GM23338 (cell line): Measurements from ENCODE around the gene THAP5.

Source experiments
- CREB1 ChIP-seq: fragments of 250-450 bp; sonication (Bioruptor Pico); IDR thresholded peaks from 2 replicates; pipeline ENCODE4 v1.5.0; 2020; ENCODE audit warnings: low read depth, mild to moderate bottlenecking, moderate library complexity
- CTCF ChIP-seq, 2 experiments: fragments of 200-600 bp in 1 of 2; sonication (generic) in 1 of 2; conservative IDR thresholded peaks; 2 replicates each; pipeline versions ENCODE4 v1.5.1 to v1.6.1; 2016 to 2017; ENCODE audit warnings: antibody characterized with exemption in 2 of 2, low read depth in 2 of 2, mild to moderate bottlenecking in 2 of 2, moderate library complexity in 1 of 2
- EZH2 ChIP-seq: fragments of 200-600 bp; sonication (generic); IDR thresholded peaks from one replicate; pipeline ENCODE4 v1.8.0; 2017; ENCODE audit warnings: antibody characterized with exemption, mild to moderate bottlenecking, low read depth; ENCODE audit not compliant: unreplicated experiment
- EZH2phosphoT487 ChIP-seq: fragments of 200-600 bp; sonication (generic); IDR thresholded peaks from one replicate; pipeline ENCODE4 v1.8.1; 2018; ENCODE audit warnings: antibody characterized with exemption; ENCODE audit not compliant: unreplicated experiment
- JUNB ChIP-seq: IDR thresholded peaks from one replicate; pipeline ENCODE4 v1.6.1; 2016; ENCODE audit warnings: antibody characterized with exemption; ENCODE audit not compliant: unreplicated experiment
- NANOG ChIP-seq: IDR thresholded peaks from 2 replicates; pipeline ENCODE4 v1.6.1; 2016; ENCODE audit warnings: antibody characterized with exemption, borderline replicate concordance
- POLR2AphosphoS5 ChIP-seq: IDR thresholded peaks from 2 replicates; pipeline ENCODE4 v1.6.1; 2016; ENCODE audit warnings: antibody characterized with exemption, low read depth
- STAT1 ChIP-seq: IDR thresholded peaks from one replicate; pipeline ENCODE4 v1.6.1; 2016; ENCODE audit warnings: antibody characterized with exemption; ENCODE audit not compliant: unreplicated experiment
- ZNF114 ChIP-seq: fragments of 250-450 bp; sonication (Bioruptor Pico); IDR thresholded peaks from 2 replicates; pipeline ENCODE4 v1.5.0; 2020; ENCODE audit warnings: mild to moderate bottlenecking, moderate library complexity
- ZNF331 ChIP-seq: fragments of 250-450 bp; sonication (Bioruptor Pico); IDR thresholded peaks from 2 replicates; pipeline ENCODE4 v1.5.0; 2020; ENCODE audit warnings: low read depth, mild to moderate bottlenecking, moderate library complexity
- TF ChIP-seq, protein P1 (sequence below): IDR thresholded peaks from one replicate; pipeline ENCODE4 v1.6.1; 2018; ENCODE audit warnings: antibody characterized with exemption; ENCODE audit not compliant: unreplicated experiment
- TF ChIP-seq, protein P2 (sequence below): IDR thresholded peaks from 2 replicates; pipeline ENCODE4 v1.6.1; 2016; ENCODE audit warnings: antibody characterized with exemption
- TF ChIP-seq, protein P3 (sequence below): fragments of 250-450 bp; sonication (Bioruptor Pico); IDR thresholded peaks from 2 replicates; pipeline ENCODE4 v1.5.0; 2020; ENCODE audit warnings: mild to moderate bottlenecking, moderate library complexity

DNA sequence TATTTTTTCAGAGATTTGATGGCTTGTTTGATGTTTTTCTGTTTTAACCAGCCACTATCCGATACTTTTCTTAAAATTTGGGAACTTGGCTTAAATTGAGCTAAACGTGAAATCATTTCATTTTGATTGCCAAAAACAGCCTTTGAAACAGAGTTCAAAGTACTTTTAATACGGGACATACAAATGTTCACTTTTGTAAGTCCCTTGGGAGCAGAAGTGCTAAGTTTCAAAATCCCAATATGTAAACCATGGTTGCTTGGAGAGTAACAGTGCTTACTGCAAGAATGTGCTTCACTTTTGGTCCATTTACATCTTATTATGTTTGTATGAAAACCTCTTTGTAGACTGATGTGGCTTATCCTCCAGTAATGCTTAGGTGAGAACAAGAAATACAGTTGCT, 54.5 kb downstream of the THAP5 start:
- TF ChIP-seq CTCF (conservative IDR thresholded peaks at IDR 0.05; ENCODE audit: low read depth in 2 of 2) (no peak), STAT1 (no peak), POLR2AphosphoS5 (no peak), EZH2 (no peak), EZH2phosphoT487 (no peak), CREB1 (CRISPR knock-in tag) (no peak), JUNB (no peak), ZNF114 (no peak), NANOG (no peak), ZNF331 (CRISPR knock-in tag) (no peak)
- TF ChIP-seq, protein P1, sequence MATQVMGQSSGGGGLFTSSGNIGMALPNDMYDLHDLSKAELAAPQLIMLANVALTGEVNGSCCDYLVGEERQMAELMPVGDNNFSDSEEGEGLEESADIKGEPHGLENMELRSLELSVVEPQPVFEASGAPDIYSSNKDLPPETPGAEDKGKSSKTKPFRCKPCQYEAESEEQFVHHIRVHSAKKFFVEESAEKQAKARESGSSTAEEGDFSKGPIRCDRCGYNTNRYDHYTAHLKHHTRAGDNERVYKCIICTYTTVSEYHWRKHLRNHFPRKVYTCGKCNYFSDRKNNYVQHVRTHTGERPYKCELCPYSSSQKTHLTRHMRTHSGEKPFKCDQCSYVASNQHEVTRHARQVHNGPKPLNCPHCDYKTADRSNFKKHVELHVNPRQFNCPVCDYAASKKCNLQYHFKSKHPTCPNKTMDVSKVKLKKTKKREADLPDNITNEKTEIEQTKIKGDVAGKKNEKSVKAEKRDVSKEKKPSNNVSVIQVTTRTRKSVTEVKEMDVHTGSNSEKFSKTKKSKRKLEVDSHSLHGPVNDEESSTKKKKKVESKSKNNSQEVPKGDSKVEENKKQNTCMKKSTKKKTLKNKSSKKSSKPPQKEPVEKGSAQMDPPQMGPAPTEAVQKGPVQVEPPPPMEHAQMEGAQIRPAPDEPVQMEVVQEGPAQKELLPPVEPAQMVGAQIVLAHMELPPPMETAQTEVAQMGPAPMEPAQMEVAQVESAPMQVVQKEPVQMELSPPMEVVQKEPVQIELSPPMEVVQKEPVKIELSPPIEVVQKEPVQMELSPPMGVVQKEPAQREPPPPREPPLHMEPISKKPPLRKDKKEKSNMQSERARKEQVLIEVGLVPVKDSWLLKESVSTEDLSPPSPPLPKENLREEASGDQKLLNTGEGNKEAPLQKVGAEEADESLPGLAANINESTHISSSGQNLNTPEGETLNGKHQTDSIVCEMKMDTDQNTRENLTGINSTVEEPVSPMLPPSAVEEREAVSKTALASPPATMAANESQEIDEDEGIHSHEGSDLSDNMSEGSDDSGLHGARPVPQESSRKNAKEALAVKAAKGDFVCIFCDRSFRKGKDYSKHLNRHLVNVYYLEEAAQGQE: no peak
- TF ChIP-seq, protein P2, sequence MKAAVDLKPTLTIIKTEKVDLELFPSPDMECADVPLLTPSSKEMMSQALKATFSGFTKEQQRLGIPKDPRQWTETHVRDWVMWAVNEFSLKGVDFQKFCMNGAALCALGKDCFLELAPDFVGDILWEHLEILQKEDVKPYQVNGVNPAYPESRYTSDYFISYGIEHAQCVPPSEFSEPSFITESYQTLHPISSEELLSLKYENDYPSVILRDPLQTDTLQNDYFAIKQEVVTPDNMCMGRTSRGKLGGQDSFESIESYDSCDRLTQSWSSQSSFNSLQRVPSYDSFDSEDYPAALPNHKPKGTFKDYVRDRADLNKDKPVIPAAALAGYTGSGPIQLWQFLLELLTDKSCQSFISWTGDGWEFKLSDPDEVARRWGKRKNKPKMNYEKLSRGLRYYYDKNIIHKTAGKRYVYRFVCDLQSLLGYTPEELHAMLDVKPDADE: no peak
- TF ChIP-seq, protein P3, sequence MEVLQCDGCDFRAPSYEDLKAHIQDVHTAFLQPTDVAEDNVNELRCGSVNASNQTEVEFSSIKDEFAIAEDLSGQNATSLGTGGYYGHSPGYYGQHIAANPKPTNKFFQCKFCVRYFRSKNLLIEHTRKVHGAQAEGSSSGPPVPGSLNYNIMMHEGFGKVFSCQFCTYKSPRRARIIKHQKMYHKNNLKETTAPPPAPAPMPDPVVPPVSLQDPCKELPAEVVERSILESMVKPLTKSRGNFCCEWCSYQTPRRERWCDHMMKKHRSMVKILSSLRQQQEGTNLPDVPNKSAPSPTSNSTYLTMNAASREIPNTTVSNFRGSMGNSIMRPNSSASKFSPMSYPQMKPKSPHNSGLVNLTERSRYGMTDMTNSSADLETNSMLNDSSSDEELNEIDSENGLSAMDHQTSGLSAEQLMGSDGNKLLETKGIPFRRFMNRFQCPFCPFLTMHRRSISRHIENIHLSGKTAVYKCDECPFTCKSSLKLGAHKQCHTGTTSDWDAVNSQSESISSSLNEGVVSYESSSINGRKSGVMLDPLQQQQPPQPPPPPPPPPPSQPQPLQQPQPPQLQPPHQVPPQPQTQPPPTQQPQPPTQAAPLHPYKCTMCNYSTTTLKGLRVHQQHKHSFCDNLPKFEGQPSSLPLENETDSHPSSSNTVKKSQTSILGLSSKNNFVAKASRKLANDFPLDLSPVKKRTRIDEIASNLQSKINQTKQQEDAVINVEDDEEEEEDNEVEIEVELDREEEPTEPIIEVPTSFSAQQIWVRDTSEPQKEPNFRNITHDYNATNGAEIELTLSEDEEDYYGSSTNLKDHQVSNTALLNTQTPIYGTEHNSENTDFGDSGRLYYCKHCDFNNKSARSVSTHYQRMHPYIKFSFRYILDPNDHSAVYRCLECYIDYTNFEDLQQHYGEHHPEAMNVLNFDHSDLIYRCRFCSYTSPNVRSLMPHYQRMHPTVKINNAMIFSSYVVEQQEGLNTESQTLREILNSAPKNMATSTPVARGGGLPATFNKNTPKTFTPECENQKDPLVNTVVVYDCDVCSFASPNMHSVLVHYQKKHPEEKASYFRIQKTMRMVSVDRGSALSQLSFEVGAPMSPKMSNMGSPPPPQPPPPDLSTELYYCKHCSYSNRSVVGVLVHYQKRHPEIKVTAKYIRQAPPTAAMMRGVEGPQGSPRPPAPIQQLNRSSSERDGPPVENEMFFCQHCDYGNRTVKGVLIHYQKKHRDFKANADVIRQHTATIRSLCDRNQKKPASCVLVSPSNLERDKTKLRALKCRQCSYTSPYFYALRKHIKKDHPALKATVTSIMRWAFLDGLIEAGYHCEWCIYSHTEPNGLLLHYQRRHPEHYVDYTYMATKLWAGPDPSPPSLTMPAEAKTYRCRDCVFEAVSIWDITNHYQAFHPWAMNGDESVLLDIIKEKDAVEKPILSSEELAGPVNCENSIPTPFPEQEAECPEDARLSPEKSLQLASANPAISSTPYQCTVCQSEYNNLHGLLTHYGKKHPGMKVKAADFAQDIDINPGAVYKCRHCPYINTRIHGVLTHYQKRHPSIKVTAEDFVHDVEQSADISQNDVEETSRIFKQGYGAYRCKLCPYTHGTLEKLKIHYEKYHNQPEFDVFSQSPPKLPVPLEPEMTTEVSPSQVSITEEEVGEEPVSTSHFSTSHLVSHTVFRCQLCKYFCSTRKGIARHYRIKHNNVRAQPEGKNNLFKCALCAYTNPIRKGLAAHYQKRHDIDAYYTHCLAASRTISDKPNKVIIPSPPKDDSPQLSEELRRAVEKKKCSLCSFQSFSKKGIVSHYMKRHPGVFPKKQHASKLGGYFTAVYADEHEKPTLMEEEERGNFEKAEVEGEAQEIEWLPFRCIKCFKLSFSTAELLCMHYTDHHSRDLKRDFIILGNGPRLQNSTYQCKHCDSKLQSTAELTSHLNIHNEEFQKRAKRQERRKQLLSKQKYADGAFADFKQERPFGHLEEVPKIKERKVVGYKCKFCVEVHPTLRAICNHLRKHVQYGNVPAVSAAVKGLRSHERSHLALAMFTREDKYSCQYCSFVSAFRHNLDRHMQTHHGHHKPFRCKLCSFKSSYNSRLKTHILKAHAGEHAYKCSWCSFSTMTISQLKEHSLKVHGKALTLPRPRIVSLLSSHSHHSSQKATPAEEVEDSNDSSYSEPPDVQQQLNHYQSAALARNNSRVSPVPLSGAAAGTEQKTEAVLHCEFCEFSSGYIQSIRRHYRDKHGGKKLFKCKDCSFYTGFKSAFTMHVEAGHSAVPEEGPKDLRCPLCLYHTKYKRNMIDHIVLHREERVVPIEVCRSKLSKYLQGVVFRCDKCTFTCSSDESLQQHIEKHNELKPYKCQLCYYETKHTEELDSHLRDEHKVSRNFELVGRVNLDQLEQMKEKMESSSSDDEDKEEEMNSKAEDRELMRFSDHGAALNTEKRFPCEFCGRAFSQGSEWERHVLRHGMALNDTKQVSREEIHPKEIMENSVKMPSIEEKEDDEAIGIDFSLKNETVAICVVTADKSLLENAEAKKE (CRISPR knock-in tag): no peak
